ENCODE measurements around the gene TEX30.
A peak's percentile ranks its signal among the peaks of the same experiment; 100 is the strongest.
"Not testable (repeated sequence)": the region's sequence is repeated elsewhere in the genome, so short reads cannot be mapped to it uniquely, and the experiment has no call there.

Gene TEX30

DNA sequence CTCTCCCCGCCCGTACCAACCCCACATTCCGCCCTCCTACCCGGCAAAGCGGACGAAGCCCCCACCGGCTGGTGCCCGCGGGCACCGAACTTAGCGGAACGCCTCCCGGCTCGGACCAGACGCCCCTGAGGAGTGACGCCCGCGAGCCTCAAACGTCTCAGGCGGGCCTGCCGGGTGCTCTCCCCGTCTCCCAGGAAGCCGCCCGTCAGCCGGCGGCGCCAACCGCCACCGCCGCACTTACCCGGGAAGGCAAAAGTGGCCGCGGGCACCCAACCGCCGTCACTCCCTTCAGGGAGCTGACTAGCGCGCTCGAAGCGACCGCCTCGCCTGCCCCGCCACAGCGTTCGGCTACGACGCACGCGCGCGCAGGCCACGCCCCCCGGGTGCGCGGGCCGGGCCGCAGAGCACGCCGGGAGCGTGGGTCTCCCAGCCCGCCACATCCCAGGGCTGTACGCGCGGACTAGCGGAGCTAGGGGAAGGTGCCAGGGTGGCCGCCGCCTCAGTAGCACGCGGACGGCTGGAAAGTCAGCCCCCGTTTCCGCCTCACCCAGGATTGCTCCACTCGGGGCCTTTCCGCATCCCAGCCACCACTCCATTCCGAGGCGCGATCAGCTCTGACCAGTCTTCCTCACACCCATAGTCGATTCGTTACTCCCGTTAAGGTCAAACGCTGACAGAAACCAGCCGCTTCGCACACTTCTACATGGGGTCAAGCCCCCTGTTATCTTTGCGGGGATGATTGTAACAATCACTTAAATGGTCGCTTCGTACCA, at the start of gene TEX30:
TSS of gene TEX30 (minus strand) at position 346 of the 773 bp plus-strand sequence. CDS start 3,760 bp downstream, outside the sequence.
- peak; percentile 84 for DNase-seq

DNA sequence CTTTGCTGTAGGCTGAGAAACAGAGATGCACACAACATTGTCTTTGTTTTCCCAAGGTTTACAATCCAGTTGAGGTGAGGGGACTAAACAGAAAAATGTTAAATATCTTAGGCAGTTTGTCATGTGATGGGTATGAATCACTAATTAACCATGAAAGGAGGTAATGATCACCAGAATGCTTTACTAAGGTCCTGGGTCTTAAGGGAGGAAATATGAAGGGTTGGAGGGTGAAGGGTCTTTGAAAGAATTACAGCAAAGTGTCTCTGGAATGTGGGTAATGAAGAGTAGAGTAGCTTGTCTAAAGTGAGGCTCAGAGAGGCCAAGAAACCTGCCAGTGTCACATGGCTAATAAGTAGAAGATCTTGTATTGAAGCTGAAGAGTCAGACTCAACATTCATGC, 44.3 kb upstream of the TEX30 start:
- no peak for DNase-seq

DNA sequence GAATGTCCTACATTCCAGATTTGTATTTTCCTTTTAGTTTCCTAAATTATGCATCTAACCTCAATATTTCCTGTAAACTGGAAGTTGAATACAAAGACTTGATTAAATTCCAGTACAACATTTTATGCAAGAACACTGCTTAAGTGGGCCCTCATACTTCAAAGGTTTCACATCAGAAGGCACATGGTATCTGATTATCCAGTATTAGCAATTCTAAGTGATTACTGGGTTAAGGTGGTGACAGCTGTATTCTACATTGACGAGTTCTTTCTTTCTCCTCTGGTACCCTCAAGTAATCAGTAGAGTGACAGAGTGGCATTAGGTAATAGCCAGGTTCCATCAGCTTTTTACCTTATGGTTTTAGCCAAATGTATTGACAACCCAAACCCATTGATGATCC, 43.7 kb upstream of the TEX30 start:
- DNase-seq, result no peak

DNA sequence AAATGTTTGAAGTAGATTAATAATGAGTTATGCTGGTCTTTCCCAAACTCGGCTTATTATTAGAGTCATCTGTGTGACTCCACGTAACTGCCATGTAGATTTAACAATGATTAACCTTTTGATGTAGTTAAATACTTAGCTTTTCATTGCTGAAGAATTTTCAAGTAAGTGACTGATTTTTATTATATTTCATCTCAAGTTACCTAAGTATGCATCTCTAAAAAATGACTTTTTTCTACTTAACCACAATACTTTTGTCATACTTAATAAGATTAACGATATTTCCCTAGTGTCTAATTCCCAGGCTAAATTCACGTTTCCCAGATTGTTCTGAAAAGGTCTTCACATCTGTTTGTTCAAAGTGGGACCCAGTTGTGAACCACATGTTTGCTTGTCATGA, 43.1 kb upstream of the TEX30 start:
- no peak for DNase-seq

DNA sequence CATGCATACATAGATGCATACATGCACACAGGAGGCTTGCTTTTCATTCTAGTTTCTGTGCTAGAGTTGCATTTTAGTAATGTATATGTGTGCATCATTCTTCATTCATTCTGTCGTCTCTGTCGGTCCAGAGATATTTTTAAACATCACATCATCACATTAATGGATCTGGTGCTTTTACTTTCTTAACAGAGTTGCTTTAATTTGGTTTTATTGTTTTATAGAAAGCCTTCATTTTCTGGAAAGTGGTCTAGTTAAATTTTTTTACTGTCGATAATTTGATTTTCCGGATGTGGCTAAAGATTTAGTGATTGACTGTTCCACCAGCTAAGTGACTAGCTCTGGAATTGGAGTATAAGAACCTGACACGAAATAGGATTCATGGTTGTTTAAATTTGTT, 42.2 kb upstream of the TEX30 start:
- no peak for DNase-seq

DNA sequence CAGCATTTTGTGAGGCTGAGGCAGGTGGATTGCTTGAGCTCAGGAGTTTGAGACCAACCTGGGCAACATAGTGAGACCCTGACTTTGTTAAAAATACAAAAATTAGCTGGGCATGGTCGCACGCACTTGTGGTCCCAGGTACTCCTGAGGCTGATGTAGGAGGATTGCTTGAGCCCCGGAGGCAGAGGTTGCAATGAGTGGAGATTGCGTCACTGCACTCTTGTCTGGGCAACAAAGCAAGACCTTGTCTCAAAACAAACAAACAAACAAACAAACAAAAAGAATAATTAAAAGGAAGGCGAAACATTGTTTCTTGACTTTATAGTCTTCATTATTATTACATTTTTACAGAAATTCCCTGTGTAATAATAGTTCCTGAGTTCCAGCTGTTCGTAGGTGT, 41.2 kb upstream of the TEX30 start:
- no peak for DNase-seq

DNA sequence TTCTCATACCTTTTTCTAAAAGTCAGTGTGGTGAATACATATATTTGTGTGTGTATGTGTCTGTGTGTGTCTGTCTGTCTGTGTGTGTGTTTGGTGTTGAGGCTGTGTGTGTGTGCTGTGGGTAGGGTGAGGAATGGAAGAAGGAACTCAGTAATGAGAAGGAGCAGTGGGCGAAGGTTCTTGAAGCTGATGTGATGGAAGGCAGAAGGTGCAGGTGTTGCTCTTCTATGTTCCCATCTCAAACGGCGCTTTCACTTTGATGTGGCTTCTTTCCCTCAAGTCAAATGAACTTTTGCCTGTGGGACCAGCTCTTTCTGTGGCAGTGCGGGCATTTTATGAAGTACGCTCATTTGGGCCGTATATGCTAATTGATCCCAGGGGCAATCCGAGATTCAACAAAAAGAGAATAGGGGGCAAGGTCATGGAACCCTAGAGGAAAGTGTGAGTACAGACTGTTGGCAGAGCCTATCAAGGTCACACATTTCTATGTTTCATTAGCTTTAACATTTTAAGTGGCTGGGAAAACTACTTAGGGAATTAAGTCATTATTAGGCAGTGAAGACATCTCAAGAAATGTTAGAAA, 40.5 kb upstream of the TEX30 start:
- no peak for DNase-seq

DNA sequence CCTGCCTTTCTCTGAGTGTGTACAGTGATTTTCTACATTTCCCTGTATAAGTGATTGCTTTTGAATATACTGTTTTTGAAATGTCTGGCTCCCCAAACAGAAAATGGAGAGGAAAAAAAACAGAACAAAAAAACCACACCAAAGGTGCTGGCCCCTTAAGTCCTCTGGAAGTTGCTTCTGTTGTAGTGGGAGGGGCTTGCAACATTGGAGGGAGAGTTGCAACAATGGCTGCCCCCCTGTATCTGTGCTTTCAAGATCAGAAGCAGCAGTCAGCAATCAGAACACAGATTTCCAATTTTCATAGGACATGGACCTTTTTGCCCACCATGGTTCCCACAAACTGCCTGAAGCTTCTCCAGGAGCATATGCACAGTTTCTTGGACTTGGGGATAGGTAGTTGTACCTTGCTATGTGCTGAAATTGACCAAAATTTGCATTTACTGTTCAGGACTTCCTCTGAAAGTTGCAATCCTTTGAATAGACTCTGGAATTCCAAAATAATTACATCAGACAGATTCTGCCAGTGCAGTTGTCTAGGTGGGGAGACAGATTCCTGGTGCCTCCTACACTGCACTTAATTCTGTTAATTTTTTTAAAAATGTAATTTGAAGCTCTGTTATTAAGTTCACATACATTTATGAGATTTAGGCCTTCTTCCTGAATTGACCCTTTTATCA, 39.2 kb upstream of the TEX30 start:
- no peak for DNase-seq

DNA sequence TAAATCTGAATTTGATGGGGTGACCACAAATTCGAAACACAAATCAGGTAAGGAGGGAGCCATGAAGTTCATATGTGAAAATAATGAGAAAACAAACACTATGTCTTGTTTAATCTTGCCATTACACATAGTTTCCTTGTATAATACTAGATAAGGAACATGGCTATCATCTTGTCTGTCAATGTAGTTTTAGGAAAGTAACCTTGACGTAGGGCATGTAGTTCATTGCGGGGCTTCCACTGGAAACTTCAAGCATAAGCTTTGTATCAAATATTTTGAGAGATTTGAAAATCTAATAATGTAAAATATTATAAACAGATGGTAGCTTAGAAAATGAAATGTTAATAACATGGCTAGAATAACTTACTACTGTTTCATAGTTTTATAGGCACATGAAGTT, 34.1 kb upstream of the TEX30 start:
- no peak for DNase-seq

DNA sequence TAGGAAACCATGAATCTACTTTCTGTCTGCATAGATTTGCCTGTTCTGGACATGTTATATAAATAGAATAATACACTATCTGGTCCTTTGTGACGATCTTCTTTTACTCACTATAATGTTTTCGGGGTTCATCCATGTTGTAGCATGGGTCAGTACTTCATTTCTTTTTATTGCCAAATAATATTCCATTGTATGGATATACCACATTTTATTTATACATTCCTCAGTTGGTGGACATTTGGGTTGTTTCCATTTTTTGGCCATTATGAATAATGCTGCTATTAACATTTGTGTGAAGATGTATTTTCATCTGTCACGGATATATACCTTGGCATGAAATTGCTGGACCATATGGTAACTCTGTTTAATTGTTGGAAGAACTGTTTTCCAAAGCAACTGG, 32.1 kb upstream of the TEX30 start:
- no peak for DNase-seq

DNA sequence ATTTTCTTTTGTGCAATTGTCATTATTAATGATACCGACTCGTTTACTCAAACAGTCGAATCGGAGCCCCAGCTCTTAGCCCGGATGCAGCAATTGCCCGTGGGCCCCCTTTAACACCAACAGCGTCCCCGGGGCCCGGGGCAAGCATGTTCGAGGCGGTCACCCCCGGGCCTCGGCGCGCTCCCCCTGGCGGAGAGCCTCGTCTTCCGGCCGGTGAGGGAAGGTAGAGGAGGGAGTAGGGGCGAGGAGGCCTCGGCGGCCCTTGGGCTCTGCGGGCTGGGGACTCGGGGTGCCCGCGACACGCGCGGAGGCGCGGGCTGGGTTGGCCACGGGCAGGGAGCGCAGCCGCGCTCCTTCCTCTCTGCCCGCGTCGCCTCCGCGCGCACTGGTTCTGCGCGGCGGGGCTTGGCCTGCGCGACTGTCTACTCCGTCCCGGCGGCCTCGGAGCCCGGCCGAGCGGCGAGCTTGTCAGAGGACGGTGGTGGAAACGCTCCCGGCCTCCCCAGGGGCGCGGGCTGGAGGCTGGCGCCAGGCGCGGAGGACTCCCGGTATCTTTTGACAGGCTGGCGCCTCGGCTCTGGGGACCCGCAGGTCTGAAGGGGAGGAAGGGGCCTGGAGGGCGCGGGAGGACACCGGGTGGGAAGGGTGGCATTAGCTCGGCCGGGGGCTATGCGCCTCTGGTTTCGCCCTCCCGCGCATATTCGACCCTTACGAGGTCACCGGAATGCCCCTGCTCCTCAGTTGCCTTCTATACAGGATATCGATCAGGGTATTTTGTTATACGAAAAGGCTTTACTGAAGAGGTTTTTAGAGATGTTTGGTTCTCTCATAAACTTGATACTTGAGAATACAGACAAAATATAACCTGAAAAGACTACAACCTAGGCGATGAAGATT, 26.8 kb upstream of the TEX30 start:
- peak; percentile 85 for DNase-seq

DNA sequence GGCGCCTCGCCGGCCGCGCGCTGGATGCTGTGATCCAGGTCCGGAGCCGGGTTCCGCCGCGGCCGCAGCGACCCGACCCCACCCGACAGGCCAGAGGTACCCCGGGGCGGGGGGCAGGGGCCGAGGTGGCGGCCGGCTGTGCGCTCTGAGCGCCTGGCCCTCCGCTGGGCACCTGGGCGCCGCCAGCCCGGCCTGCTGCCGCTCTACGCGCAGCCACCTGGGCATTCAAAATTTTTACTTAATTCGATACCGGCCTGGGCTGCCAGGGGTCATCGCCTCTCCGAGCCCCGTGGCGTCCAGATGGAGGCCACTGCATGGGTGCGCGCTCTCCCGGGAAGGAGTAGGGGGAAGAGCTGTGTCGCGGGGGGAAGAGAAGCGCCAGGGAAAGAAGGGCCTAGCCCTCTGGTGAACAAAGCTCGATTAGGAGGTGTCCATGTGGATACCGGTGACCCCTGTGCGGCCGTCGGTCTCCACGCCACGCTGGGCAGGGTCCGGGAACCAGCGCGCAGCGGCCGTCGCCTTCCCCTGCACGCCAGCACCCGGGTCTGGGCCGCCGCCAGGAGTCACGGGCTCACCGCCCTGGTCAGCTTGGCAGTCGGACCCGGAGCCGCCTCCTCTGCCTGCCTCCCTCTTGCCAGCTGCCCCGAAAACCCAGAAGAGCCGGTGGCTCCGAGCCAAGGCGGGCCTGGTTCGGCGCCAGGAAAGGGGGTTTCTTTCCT, 26.0 kb upstream of the TEX30 start:
- peak; percentile 4 for DNase-seq

DNA sequence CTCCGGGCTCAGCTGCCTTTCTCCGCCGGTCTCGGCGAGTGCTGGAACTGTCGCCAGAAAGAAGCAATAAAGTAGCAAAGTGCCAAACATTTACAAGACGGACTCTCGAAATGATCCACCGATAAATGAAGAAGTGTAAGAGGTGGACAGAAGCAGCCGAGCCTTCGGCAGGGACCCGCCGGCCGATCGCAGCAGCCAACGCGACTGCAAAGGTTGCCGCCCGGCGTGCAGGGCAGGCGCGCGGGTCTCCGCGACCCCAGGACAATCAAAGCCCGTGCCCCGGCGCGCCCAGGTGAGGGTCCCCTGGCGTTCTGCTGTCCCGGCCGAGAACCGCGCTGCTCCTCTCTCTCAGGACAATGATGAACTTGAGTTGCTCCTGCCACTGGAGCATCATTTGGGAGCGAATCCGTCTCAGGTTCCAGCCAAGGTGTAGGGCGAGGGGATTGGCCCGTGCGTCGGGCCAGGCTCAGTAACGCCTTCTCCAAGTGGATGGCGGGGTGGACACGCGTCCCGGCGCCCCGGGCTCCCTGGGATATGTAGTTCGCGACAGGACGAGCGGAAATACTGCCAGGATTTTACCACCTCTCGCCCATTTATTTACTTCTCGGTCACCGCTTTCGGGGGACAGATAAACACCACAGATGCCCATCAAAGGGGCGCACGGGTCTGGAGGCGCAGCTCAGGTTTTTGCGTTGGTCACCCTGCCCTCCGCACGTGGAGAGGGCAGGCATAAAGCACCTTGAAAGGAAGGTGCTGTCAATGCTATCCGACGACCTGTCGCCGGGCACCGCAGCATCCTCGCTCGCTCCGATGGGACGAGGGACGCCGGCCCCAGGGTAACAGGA, 25.2 kb upstream of the TEX30 start, which contains the start of the genes BIVM and POGLUT2:
TSS of gene BIVM (plus strand) at position 539 of the 845 bp plus-strand sequence. CDS start 8,149 bp downstream, outside the sequence.
TSS of gene POGLUT2 (minus strand) at position 396 of the 845 bp plus-strand sequence. CDS start at position 90, 306 bp downstream.
- peak; percentile 81 for DNase-seq

DNA sequence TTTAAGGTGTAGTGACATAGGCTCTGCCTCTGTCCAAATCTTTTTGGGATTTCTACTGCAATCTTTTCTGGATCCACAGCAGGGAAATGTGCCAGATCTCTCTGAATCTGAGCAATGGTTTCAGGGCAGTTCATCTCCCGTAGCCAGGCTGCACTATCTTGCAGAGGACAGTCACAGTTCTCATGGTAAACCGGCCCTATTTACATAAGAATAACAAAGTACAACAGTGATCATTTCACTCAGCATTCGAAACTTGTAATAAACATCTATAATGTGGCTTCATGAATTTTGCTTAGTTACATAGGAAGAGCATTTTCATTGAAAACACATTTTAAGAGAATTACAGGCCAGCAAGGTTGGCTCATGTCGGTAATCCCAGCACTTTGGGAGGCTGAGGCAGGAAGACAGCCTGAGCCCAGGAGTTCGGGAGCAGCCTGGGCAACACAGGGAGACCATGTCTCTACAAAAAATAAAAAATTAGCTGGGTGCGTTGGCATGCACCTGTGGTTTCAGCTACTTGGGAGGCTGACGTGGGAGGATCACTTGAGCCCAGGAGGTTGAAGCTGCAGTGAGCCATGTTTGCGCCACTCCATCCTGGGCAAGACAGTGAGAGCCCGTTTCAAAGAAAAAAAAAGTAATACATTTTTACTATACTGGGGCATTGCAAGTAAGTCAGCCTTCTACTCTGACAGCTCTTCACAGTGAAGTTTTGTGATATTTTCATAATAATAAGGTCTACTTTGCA, 20.2 kb upstream of the TEX30 start:
- DNase-seq, result no peak

DNA sequence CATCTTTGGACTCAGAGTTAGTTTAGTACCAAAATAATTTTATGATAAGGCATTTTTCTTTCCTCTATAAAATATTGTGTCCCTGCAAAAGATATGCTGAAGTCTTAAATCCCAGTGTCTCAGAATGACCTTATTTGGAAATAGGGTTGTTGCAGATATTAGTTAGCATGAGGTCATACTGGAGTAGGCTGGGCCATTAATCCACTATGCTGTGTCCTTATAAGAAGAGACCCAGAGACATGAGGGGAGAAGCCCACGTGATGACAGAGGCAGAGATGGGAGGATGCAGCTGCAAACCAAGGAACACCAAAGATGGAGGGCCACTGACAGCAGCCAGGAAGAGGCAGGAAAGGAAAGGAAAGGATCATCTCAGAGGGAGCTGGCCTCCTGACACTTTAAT, 18.8 kb upstream of the TEX30 start:
- no peak for DNase-seq

DNA sequence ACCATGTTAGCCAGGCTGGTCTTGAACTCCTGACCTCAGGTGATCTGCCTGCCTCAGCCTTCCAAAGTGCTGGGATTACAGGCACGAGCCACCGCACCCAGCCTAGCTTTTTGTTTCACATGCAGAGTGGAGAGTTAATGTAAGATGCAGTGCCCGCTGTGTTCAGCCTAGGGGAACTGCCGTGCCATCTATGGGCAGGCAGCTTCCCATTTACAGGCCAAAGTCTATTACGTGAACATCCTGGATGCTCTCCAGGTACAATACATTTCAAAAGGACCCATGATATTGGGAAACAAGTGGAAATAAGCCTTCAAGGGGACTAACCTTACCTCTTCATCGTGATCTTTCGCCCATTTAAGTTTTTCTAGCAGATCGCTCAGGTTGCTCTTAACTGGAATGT, 15.1 kb upstream of the TEX30 start:
- no peak for DNase-seq

DNA sequence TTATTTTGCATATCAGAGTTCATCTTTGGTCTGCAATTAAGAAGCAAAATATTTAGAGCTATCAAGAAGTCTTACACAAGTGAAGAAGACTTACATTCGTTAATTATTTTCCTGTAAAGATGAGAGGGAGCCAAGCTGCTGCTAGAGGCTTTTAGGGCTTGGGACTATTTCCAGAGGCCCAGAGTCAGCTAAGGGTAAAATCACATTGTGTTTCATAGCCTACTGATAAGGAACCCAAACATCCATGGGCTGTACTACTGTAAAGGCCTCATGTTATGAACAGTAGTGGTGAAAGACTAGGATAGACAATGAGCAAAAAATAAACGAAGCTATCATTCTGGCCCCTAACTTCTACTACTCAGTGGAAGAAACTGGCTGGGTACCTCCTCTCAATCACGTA, 10.9 kb upstream of the TEX30 start:
- DNase-seq, result no peak

DNA sequence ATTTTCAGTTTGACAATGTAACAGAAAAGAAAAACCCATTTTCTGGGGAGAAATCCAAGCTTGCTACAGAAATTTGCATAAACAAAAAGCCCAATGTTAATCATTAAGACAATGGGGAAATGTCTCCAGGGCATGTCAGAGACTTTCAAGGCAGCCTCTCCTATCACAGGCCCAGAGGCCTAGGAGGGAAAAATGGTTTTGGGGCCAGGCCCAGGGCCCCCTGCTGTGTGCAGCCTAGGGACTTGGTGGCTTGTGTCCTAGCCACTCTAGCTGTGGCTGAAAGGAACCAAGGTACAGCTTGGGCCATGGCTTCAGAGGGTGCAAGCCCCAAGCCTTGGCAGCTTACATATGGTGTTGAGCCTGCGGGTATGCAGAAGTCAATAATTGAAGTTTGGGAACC, 8.0 kb upstream of the TEX30 start:
- no peak for DNase-seq

DNA sequence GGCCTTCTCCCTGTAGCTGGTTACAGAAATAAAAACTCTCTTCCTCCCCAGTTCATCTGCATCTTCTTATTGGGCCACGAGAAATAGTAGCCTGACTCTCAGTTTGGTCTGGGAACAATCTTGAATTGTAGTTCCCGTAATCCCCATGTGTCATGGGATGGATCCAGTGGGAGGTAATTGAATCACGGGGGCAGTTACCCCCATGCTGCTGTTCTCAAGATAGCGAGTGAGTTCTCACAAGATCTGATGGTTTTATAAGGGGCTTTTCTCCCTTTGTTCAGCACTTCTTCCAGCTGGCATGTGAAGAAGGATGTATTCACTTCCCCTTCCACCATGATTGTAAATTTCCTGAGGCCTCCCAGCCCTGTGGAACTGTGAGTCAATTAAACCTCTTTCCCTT, 7.1 kb upstream of the TEX30 start:
- DNase-seq, result not testable (repeated sequence)

DNA sequence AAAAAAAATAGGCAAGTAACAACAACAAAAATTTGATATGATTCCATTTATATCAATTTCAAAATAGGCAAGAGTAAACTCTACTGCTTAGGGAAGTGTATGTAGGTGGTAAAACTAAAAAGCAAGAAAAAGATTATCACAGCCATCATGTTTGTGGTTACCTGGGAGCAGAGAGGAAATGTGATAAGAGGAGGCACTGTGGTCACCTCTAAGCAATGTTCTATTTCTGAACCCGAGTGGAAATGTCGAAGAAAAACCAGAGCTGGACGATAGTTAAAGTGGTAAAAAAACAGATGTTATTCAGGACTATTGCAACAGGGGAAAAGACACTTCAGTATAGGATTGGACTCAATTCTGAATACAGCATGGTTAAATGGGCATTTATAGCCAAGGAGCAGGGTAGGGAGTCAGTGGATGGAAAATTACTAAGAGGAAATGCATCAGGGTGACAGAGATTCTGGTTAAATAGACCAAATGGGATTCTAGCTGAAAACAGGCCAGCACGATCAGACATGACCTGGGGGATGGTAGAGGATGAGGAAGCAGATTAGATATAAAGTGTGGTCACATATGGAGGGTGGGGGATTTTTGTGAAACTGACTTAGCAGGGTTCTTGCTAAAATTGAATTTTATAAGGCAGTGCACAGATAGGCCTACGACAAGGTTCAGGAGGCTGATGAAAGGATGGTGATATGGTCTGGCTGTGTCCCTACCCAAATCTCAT, 6.0 kb upstream of the TEX30 start:
- DNase-seq, result peak; percentile 42
